ENCODE measurements around the gene LUM.

The LUM gene

GRCh38 chr12:91074154-91074709, 37.1 kb downstream of the LUM start:
- no peak for DNase-seq

GRCh38 chr12:91073426-91073825, 37.9 kb downstream of the LUM start:
- no peak for DNase-seq

GRCh38 chr12:91072931-91073330, 38.4 kb downstream of the LUM start:
- DNase-seq: no peak

DNA sequence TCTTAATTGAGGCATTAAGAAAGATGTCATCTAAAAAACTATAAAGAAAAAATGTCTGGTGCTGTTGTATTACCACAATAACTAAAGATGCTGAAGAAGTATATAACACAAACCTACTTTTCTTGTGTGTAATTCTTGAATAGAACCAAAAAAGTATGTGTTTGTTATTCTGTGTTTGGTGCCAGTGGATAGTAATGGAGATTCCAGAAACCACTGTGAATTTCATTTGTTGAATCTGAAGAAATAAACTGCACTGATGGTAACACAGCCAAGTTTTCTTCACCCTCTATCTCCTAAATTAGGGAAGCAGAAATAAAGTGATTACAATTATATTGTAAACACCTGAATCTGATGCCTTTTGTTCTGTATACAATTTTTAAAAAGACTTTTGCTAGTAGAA, 40.4 kb downstream of the LUM start:
- DNase-seq: no peak

DNA sequence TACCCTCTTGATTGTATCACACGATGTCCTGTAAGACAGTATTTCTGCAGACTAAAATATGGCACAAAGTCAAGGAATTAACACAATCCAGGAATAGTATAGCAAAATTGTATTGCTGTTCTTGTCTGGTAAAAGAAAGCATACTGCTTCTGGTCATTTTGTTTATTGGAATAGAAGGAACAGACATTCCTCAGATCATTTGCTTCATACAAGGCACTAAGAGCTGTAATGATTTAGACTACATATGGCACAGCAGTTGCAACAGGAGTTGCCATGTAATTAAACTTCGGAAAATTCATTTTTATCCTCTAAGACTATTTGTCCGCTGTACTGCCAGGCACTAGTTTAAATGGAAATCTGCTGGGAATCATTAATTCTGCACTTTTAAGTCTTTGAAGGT, 45.9 kb downstream of the LUM start:
- DNase-seq: no peak

GRCh38 chr12:91064640-91065039, 46.7 kb downstream of the LUM start:
- DNase-seq: no peak

GRCh38 chr12:91061091-91061490, 50.2 kb downstream of the LUM start:
- DNase-seq: no peak

DNA sequence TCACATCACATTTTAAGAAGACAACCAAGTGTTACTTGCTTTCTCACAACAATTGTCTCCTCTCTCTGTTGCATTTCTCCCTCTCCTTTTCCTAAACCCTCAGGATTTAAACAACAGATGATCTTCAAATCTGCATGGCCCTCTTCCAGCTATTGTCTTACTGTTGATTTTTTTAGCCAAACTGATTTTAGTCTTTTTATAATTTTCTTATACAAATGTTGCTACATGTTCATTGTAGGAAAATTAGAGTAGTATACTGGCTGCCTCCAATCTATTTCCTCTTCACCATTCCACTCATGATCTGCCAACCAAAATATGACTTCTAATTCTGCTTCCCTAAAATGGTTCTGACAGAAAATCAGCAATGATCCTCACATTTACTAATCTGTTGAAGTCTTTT, 52.1 kb downstream of the LUM start:
- no peak for DNase-seq

GRCh38 chr12:91058786-91059185, 52.5 kb downstream of the LUM start:
- DNase-seq: no peak

- no peak for DNase-seq
Observed at GRCh38 chr12:91057368-91058165, 53.7 kb downstream of the LUM start, which contains the start of gene KERA. KERA (minus strand) TSS chr12:91058024; CDS start chr12:91056281, 1,743 bp downstream.

GRCh38 chr12:91056488-91056887, 54.8 kb downstream of the LUM start:
- no peak for DNase-seq

DNA sequence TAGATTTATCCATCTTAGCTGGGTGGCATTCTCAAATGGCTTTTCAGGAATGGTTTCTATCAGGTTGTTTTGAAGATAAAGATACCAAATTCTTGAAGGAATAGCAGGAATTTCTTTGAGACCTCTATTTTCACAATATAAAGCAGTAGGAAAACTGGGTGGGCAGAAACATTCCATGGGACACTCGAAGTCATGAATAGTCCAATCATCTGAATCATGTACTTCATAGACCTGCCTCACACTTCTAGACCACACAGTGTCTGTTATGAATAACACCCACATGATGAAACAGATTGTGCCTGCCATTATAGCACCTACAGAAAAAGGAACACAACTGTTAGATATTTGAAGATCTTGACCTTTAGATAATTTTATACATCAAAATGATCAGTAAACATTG, 55.3 kb downstream of the LUM start:
- no peak for DNase-seq

DNA sequence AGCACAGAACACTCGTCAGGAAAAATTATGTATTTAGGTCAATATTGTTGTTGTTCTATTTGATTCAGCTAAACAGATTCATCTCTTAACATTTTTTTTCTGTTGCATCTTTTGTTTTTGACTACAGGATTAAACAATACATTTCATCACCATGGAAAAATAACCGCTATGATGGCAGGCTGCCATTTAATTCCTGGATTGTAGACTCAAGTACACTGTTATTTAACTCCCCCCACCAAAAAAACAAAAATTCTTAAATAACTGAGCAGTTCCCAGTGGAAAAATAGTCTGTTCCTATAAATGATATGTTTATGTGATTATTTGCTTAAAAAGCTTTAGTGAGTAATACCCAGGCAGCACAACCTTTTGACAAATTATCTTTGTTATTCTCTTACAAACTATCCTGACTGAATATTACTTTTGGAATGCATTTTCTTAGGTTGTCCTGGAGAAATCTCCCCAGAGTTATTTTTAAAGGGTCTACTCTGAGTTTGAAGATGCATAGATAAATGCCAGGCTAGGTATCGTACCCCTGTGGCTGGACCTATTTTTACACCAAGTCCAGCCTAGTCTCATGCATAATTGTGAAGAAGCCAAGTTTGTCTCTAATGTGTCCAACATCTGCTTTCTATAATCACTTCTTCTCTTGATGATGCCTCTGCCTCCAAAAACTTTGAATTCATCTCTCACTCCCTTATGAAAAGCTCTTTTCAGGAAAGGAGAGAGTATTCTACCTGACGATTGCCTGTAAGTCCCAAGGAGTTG, 57.2 kb downstream of the LUM start:
- DNase-seq: no peak

All from stimulated activated naive CD4-positive, alpha-beta T cell (primary cell).